Fibroblast of skin of back (primary cell): ENCODE measurements around the gene GFRAL. TPM values are rescaled to one million over a fixed set of nuclear protein-coding genes. Genes with fewer than 3 reads are reported as not detected.
A peak's percentile ranks its signal among the peaks of the same experiment; 100 is the strongest.
"Not testable (repeated sequence)": the region's sequence is repeated elsewhere in the genome, so short reads cannot be mapped to it uniquely, and the experiment has no call there.

Source experiments
- DNase-seq: peaks from one replicate; pipeline ENCODE4 v3.0.0-alpha.2; 2013
- polyA plus RNA-seq, 2 experiments: library from polyadenylated mRNA; unstranded; fragments of 120-200 nt; gene quantifications; one replicate each; pipeline ENCODE4 v1.2.1, GENCODE V29; 2013; ENCODE audit not compliant: insufficient read length in 2 of 2

The GFRAL gene, protein sequence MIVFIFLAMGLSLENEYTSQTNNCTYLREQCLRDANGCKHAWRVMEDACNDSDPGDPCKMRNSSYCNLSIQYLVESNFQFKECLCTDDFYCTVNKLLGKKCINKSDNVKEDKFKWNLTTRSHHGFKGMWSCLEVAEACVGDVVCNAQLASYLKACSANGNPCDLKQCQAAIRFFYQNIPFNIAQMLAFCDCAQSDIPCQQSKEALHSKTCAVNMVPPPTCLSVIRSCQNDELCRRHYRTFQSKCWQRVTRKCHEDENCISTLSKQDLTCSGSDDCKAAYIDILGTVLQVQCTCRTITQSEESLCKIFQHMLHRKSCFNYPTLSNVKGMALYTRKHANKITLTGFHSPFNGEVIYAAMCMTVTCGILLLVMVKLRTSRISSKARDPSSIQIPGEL
- not detected for polyA plus RNA-seq (2013, experiment 1 of 2; ENCODE audit: insufficient read length)
- polyA plus RNA-seq (2013, experiment 2 of 2; ENCODE audit: insufficient read length): not detected

DNA sequence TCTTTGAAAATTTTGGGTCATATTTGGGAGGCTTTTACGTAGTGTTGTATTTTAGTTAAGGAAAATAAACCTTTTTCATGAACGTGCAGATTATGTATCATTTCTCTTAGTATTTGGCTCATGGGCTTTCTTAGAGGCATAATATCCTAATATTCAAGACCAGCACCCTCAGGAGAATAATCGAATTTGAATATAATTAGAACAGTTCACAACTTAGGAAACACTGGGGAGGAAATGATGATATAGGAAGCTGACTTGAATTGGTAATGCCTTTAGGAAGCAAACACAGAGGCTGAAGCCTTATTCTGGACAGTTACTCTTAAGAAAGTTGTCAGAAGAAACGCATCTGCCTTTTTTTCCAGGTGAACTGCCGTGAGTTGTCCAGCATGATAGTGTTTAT, at the start of gene GFRAL:
GFRAL (plus strand) TSS at position 301 of the 400 bp plus-strand sequence; CDS start at position 387, 86 bp downstream.
- DNase-seq: no peak

DNA sequence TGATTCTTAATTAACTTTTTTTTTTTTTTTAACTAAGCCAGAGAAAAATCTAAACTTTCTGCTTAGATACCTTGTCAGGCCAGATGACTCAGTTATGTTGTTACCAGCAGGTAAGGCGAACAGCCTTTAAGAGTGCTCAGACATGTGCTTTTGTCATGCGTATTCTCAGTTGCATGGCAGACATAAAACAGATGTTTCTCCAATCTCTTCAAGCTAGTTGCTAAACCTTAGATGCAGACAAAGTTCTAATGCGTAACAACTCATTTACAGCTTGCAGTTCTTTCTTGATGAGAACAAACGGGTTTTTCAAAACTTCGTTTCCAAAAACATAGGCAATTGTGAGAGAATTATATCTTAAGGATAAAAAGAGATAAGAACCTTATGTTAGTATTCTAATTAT, 49.6 kb upstream of the GFRAL start:
- no peak for DNase-seq

DNA sequence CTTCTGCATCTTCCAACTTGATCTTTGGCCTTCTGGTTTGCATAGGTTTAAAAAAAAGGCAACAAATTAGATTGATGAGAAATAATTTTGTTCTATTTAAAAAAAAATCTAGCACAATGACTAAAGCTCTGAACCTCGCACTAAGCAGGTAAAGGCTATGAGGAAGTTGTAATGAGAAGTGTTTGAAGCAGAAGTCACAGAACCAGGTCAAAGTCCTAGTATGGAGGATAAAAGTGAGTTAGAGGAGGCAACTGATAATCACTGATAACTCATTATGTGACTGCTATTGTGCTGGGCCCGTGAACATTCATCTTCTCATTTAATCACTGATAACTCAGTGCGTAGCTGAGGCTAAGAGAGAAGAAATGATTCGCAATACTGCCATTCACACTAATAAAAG, 46.1 kb upstream of the GFRAL start:
- no peak for DNase-seq

DNA sequence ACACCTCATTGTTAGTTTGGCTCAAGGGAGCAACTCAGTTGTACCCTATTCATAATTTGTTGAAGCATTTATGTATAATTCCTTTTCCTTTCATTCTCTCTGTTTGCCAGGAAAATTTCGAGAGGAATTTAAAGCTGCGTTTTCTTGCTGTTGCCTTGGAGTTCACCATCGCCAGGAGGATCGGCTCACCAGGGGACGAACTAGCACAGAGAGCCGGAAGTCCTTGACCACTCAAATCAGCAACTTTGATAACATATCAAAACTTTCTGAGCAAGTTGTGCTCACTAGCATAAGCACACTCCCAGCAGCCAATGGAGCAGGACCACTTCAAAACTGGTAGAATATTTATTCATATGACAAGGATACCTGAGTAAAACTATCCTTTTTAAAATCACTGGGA, 45.2 kb upstream of the GFRAL start:
- DNase-seq: no peak

DNA sequence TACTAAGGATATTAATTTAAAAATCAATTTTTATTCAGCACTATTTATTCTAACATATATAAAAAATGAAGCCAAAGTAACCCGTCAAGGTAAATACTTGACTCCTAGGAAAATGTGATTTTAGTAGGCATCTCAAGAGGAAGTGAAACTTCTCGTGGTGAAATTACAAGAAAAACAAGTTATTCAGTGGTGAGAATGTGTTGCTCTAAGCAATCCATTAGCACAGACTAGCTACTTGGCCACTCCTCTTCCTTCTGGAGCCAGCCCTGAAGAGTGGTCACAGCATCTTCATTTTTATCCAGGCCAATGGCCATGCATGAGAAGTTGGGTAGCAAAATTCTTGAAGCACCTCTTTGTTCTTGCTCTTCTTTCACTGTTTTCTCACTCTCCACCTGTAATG, 40.4 kb upstream of the GFRAL start:
- DNase-seq: no peak

DNA sequence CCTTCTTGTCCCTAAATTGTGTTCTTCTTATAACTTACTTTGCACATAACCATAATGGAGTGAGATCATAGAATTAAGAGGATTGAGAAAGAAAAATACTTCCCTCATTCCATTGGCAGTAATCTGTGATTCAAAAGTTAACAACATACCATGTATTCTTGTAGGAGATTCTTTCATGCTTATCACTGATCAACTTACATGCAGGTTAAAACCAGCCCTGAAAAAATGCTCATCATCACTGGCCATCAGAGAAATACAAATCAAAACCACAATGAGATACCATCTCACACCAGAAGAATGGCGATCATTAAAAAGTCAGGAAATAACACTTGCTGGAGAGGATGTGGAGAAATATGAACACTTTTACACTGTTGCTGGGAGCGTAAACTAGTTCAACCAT, 36.5 kb upstream of the GFRAL start:
- DNase-seq: no peak

DNA sequence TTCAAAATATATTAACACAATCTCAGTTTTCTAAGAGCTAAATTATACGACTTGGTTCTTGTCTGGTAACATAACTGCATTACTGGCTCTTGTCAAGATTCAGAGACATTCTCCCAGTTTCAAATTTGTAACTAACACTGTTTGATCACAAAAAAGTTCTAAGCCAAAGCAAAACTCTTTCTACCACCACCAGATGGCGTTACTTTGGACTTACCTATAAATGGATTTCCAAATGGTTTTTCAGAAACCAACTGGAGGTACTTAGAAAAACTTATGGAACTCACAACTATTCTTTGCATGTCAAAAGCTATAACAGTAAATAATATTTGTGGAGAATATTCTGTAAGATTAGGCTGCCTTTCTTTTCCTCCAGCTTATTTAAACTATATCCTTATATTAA, 34.2 kb upstream of the GFRAL start:
- DNase-seq: no peak

DNA sequence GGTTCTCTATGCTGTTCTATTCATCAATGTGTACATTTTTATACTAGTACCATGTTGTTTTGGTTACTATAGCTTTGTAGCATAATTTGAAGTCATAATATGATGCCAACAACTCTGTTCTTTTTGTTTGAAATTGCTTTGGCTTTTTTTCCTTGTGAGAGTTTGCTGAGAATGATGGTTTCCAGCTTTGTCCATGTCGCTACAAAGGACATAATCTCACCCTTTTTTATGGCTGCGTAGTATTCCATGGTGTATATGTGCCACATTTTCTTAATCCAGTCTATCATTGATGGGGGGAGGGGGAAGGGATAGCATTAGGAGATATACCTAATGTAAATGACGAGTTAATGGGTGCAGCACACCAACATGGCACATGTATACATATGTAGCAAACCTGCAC, 30.1 kb upstream of the GFRAL start:
- not testable (repeated sequence) for DNase-seq

DNA sequence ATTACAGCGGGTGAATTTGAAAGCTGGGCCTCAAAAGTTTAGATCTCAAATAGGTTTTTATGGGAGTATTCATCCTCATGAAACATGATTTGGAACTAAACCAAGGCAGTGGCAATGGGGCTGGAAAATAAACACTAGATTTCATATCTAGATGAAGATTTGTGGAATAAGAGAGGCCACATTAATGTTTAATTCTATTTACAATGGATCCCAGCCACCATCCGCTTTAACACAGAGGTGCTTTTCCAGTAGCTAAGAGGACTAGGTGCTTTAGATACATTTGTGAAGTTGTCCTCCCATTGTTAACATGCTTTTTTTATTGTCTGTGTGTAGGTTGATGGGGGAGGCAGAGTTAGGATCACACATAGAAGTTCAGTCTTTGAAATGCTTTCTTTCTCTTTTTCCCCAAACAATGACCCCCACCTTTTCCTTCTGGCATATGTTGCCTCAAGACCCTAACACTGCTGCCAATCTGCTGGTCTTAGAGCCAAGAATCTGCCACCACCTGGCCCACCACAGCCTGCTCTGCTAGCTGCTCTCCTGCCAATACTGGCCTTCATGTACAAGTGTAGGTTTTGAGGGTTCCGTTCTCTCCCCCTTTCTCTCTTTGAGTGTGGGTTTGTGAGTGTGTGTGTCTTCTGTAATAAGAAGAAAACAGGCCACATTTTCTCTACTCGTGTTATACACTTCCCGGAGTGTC, 27.8 kb upstream of the GFRAL start:
- DNase-seq: no peak

DNA sequence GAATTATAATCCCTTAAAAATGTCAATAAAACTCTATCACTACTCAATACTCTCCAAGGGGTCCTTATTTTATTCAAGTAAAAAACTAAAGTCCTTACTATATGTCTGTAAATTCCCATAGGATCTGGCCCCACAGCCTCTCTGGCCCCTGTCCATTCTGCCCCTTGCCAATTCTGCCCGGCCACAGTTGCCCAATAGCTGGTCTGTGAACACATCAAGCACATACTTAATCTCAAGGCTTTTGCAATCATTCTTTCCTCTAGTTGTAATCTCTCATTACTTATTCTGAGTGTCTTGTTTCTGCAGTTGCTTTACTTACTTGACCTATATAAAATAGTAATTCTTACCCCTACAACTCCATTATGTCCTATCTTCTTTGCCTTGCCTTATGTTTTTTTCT, 22.5 kb upstream of the GFRAL start:
- no peak for DNase-seq

DNA sequence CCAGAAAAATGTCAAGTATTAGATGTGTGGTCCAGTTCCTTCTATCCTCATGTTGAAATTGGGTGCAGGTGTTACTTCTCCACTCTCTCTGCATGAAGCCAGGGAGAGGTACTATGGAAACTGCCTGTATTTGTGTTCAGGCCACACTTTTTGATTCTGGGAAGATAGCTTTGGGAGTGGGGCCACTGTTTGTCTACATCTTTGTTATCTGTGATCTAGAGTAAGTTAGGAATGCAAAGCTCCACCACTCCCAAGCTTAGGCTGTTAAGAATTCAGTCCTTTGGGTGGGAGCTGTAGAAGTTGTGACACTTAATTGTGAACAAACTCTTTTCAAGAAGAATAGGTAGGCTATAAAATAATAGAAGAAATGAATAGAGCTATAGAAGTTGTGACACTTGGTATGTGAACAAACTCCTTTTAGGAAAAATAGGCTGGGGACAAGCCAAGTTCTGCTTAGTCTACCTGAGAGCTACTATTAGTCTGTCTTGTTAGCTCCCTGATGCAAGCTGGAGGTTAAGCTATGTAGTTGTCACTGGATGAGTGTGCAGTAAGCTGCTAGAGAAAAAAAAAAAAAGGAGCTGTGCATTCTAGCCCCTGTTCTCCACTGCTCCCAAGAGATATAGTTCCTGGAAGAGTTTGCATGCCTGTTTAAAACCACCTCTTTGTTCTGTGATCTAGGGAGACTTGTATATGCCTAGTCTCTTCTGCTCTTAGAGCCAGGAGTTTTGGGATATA, 7.1 kb upstream of the GFRAL start:
- DNase-seq: no peak

DNA sequence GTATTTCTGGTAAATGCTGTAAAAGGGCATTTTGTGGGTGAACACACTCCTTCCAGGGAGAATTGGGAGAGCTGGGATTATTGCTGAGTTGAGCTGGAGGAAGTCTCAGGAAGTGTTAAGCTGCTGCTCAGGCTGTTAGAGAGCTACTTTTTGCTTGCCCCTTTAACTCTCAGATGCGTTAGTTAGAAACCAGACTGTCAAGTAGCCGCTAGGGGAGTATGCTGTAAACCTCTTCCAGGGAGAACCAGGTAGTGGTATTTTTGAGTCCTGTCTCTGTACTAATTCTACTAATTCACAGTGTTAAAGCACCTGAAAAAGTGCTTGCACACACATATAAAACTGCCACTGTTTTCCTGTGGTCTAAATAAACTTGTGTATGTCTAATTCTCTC, 6.6 kb upstream of the GFRAL start:
- DNase-seq: no peak

DNA sequence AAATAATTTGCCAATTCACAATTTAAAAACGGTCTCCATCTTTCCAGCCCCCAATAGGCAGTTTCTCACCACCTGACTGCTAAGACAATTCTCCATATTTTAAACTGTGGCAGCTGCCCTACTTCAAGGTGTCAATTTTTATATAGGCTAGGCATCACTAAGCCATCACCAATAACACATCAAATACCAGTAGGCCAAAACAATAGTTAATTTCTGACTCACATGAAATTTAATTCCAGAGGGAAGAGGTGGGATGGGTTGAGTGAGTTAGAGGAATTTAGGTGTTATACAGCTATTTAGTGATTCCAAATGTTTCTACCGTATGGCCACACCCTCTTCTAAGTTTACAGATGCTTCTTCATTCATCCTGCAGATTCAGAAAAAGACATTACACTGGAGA, 49.9 kb downstream of the GFRAL start:
- no peak for DNase-seq

DNA sequence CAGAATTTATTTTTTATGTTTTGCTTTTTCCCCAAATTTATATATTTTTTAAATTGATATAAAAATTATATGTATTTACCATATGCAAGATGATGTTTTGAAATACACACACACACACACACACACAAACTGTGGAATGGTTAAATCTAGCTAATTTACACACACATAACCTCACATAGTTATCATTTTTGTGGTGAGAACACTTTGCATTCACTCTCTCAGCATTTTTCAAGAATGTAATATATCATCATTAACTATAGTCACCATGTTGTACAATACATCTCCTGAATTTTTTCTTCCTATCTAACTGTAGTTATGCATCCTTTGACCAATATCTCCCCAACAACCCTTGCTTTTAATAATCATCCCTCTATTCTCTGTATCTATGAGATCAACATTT, 52.2 kb downstream of the GFRAL start:
- no peak for DNase-seq

DNA sequence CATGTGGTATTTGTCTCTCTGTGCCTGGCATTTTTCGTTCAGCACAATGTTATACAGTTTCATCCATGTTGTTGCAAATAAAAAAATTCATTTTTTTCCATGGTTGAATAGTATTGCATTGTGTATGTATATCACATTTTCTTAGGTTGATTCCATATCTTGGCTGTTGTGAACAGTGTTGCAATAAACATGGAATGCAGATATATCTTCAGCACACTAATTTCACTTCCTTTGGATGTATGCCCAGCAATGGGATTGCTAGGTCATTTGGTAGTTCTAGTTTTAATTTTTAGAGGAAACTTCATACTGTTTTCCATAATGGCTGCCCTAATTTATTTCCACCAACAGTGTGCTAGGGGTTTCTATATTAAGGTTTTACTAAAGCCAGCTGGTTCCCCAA, 52.6 kb downstream of the GFRAL start:
- DNase-seq: peak; percentile 1

DNA sequence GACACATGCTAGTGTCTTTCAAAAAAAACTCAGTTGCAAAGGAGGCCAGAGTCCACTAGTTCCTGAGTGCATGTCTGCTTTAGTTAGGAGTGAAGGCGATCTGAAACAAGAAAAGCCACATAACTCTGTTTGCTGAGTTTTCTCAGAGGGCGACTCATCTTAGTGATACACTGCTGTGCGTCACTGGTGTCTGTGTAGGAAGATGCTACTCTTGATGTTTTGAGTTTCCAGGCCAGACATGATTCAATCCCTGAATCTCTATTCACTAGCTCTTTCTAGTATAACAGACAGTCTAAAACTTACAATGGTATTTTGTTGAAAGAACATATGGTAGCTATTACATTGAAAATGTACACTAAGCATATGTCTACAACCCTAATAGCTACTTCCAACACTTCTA, 60.9 kb downstream of the GFRAL start:
- peak; percentile 4 for DNase-seq

DNA sequence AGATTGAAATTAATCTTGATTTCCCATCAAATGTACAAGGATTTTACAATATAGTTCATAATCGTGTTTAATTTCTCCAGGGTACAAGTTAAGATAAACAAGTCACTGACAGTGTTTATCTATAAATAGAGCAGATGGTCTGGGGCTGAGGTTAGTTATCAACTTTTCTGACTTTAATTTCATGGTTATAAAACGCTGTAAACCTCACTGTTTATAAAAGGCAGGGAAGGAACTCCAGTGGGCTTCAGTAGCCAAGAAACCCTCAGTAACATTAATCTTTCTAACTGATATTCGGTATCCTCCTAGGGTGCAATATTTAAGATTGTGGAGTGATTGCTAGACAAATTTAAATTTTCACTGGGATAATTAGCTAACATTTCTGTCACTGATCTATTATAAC, 68.6 kb downstream of the GFRAL start:
- no peak for DNase-seq

DNA sequence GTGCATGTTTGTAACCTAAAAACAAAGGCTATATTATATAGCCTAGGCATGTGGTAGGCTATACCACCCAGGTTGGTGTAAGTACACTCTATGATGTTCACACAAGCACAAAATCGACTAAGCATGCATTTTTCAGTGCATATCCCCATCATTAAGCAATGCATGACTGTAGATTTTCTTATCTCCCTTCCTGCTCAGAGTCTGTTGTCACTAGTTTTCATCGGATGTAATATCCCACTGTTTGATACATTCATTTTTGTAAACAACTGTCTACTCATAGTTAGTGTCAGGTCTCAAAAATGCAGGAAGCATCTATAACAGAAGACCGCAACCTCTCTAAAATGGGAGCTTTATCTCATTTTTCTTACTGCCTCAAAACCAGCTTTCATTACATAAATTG, 70.7 kb downstream of the GFRAL start:
- peak; percentile 2 for DNase-seq

DNA sequence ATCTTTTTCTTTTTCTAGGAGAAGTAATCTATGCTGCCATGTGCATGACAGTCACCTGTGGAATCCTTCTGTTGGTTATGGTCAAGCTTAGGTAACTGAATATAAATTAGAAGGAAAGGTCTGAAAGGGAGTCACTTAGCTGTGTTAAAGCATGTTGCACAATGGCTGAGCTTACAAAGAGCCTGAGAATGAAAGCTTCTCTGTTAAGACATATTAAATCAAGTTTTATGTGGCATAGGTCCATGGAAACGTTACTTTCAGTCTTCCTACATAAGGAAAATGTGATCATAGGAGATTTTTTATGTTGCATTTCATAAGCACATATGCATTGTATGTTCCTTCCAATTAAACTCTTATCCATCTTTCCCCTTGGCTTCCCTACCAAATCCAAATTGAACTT, 72.1 kb downstream of the GFRAL start:
- no peak for DNase-seq

DNA sequence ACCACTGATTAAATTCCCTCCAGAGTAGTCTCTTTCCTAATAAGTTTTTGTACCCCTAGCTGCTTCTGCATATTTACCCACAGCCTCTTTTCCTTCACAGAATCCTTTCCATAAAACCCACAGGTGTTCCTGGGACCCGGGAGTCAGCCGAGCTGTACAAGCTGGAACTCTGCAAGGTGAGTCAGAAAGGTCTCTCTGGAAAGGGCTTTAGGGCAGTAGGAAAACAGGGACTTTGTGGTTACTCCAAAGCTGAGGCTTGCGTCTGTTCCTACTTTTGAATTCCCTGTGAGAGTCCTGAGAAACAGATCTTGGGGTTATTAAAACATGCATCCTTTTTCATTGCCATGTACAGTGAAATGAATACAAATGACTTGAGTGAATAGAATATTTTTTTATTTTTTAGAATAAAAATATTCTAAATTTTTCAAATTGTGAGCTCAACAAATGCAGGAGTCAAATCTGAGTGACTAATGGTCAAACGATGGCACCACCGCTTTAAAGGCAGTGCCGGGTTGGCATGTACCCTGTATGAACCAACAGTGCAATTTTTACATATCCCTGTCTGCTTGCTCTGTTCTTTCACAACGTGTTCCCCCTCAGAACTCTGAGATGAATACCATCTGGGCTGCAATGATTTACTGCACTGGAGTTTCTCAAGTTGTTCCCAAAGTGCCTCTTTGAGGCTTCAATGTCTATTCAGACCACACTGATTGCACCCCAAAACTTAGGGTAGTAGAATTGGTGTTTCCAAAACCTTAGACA, 78.4 kb downstream of the GFRAL start:
- peak; percentile 32 for DNase-seq

DNA sequence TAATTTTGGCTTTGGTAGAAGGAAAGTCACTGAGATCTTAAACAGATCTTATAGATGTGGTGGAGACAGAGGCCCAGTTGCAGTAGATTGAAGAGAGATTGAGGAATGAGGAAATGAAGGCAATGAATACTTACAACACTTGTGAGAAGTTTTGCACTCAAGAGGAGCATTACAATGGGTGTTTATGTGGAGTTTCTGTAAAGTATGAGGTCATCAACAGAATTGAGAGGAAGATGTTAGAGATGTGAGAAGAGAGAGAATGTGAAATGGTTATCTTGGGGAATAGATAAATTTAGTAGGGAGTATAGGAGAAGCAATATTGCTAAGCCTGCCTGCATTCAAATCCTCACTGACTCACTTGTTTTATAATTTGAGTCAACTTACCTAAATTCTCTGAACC, 83.4 kb downstream of the GFRAL start:
- no peak for DNase-seq

DNA sequence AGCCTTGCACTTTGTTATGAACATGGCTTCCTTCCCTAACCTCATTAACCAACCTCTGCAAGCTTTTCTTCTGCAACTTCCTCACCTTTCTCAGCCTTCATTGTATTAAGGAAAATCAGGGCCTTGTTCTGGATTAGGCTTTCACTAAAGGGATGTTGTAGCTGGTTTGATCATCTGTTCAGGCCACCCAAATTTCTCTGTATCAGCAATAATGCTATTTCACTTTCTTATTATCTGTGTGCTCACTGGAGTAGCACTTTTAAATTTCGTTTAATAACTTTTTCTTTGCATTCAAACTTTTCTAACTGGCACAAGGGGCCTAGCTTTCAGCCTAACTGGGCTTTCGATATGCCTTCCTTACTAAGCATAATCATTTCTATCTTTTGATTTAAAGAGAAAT, 96.7 kb downstream of the GFRAL start:
- no peak for DNase-seq
